Panc1 (cell line): ENCODE measurements around the gene IFRD1. TPM values are rescaled to one million over a fixed set of nuclear protein-coding genes. Genes with fewer than 3 reads are reported as not detected.

Source experiments
- ATAC-seq: fragments of 200-7000 bp; cut with Tn5 transposase; 2 replicates; pipeline ENCODE4 v1.9.1; 2020; ENCODE audit warnings: mild to moderate bottlenecking, moderate library complexity
- BruUV-seq: library from RNA; stranded (reverse); fragments of 400-500 nt; replicated peaks from 2 replicates; lab custom pipeline; 2021; lab: Mats Ljungman, UMichigan
- CTCF ChIA-PET: fragments of 300-600 bp; sonication (Branson Sonifier 250); formaldehyde crosslinking; loops from one replicate; lab custom pipeline; 2022; ENCODE audit warnings: antibody characterized with exemption; lab: Charles Lee
- POLR2A ChIA-PET: fragments of 300-600 bp; sonication (Branson Sonifier 250); formaldehyde crosslinking; loops from one replicate; lab custom pipeline; 2022; ENCODE audit warnings: antibody characterized with exemption; lab: Charles Lee
- DNase-seq: peaks from one replicate; pipeline ENCODE4 v3.0.0-alpha.2; 2010; ENCODE audit warnings: low read depth, low spot score
- H3K27ac ChIP-seq: 2 replicates; pipeline ENCODE4 v1.5.1; 2011; ENCODE audit warnings: mild to moderate bottlenecking, low read length, inconsistent platforms
- H3K27me3 ChIP-seq: fragments of 200-500 bp; sonication (Bioruptor generic); 2 replicates; pipeline ENCODE4 v1.6.0; 2014; ENCODE audit warnings: low read length, inconsistent platforms; ENCODE audit not compliant: control insufficient read depth, insufficient read depth
- H3K36me3 ChIP-seq: fragments of 200-500 bp; sonication (Bioruptor generic); 2 replicates; pipeline ENCODE4 v1.5.1; 2014; ENCODE audit warnings: inconsistent platforms, mild to moderate bottlenecking, low read length, moderate library complexity; ENCODE audit not compliant: control insufficient read depth, insufficient read depth
- H3K4me1 ChIP-seq: 2 replicates; pipeline ENCODE4 v1.5.1; 2011; ENCODE audit warnings: inconsistent platforms, mild to moderate bottlenecking, low read length, moderate library complexity; ENCODE audit not compliant: control insufficient read depth, insufficient read depth
- H3K4me3 ChIP-seq, 2 experiments: 2 replicates each; pipeline ENCODE4 v1.5.1; 2011 to 2012; ENCODE audit warnings: low read depth in 2 of 2, low read length in 2 of 2, mild to moderate bottlenecking in 2 of 2, inconsistent platforms in 1 of 2, moderate library complexity in 1 of 2
- H3K9me3 ChIP-seq: fragments of 200-500 bp; sonication (Bioruptor generic); 2 replicates; pipeline ENCODE4 v1.5.1; 2014; ENCODE audit warnings: low read depth, mild to moderate bottlenecking, inconsistent platforms, low read length, moderate library complexity; ENCODE audit not compliant: control insufficient read depth, insufficient read depth
- POLR2AphosphoS5 ChIP-seq: IDR thresholded peaks from 2 replicates; pipeline ENCODE4 v1.6.1; 2012; ENCODE audit warnings: mild to moderate bottlenecking, low read depth, low read length, moderate library complexity
- SIN3A ChIP-seq: IDR thresholded peaks from 2 replicates; pipeline ENCODE4 v1.6.1; 2012; ENCODE audit warnings: low read depth, mild to moderate bottlenecking, low read length, moderate library complexity, borderline replicate concordance; ENCODE audit not compliant: insufficient read depth
- TCF7L2 ChIP-seq: IDR thresholded peaks from 2 replicates; pipeline ENCODE4 v1.6.1; 2011; ENCODE audit warnings: mild to moderate bottlenecking, low read depth, low read length, inconsistent platforms
- in situ Hi-C: cut with HindIII; loops from 2 replicates; pipeline ENCODE4 v1.10.0; 2016; ENCODE audit warnings: low sequenced_read_pairs, low pct_unique_long_range_greater_than_20kb
- intact Hi-C: fragments of 100-400 bp; cut with micrococcal nuclease; formaldehyde crosslinking; loops from one replicate; pipeline ENCODE4 v1.10.0; 2022; ENCODE audit not compliant: unreplicated experiment
- total RNA-seq: library from RNA; stranded (reverse); gene quantifications from one replicate; pipeline ENCODE4 v1.2.1, GENCODE V29; 2021; ENCODE audit not compliant: unreplicated experiment
- TF ChIP-seq, protein P1 (sequence below), 2 experiments: IDR thresholded peaks; 2 replicates each; pipeline ENCODE4 v1.6.1; 2011 to 2012; ENCODE audit warnings: low read depth in 2 of 2, control low read depth in 1 of 2, low read length in 1 of 2, mild to moderate bottlenecking in 1 of 2, moderate library complexity in 1 of 2; ENCODE audit not compliant: insufficient read depth in 1 of 2
- TF ChIP-seq, protein P2 (sequence below): fragments of 450-650 bp; IDR thresholded peaks from 2 replicates; pipeline ENCODE4 v1.5.1; 2017; ENCODE audit warnings: mild to moderate bottlenecking

Gene IFRD1
- total RNA-seq, 1 experiment from 2014 or later, result 54.3 TPM

DNA sequence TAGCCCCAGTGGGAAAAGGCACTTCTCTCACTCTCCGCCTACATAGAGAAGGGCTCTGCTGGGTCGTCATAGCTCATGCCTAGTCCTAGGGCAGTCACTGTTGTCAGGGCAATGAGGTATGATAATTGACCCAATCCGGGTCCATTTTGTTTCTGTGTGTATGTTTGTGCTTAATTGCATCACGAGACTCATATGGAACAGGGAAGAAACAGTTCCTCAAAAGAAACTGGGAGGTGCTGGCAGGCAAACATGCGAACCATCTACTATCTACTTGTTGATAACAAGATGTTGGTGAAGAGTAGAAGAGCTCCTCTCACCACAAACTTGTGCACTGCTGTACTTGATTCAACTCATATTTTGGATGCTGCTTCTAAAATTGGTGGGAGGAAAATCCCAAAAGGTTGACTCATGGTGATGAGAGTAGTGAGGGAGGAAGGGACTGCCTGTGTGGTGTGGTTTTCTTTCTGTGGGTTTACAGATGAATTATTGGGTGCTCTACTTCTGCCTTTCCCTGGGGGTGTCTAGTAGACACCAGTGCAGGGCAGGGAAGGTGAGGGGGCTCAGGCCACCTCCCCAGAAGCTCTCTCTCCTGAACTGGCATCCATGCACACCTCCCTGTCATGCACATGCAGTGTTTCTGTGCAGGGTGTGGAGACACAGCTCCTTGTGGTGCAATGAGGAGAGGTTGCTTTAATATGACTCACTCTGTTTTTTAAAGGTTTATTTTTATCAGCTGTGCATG, 59.9 kb downstream of the IFRD1 start:
- TF ChIP-seq, protein P1, sequence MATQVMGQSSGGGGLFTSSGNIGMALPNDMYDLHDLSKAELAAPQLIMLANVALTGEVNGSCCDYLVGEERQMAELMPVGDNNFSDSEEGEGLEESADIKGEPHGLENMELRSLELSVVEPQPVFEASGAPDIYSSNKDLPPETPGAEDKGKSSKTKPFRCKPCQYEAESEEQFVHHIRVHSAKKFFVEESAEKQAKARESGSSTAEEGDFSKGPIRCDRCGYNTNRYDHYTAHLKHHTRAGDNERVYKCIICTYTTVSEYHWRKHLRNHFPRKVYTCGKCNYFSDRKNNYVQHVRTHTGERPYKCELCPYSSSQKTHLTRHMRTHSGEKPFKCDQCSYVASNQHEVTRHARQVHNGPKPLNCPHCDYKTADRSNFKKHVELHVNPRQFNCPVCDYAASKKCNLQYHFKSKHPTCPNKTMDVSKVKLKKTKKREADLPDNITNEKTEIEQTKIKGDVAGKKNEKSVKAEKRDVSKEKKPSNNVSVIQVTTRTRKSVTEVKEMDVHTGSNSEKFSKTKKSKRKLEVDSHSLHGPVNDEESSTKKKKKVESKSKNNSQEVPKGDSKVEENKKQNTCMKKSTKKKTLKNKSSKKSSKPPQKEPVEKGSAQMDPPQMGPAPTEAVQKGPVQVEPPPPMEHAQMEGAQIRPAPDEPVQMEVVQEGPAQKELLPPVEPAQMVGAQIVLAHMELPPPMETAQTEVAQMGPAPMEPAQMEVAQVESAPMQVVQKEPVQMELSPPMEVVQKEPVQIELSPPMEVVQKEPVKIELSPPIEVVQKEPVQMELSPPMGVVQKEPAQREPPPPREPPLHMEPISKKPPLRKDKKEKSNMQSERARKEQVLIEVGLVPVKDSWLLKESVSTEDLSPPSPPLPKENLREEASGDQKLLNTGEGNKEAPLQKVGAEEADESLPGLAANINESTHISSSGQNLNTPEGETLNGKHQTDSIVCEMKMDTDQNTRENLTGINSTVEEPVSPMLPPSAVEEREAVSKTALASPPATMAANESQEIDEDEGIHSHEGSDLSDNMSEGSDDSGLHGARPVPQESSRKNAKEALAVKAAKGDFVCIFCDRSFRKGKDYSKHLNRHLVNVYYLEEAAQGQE (IDR thresholded peaks at IDR 0.05; ENCODE audit: insufficient read depth in 1 of 2, low read depth in 2 of 2, low read length in 1 of 2), result no peak
- no peak for TF ChIP-seq SIN3A
- ATAC-seq, result no peak
- H3K4me1 ChIP-seq, result no peaks in the 10 kb centered on the region
- H3K27ac ChIP-seq, result no peak overlapping the region
- H3K9me3 ChIP-seq, result no peaks in the 10 kb centered on the region
- peaks cover 5% of the 10 kb centered on the region; the same call in 1 of the 2 replicates for H3K27me3 ChIP-seq
- intact Hi-C loops, result loop anchor here (10.0 kb wide), 1 partner anchor 1715 kb away; no protein-coding TSS in a partner anchor
- ChIA-PET CTCF (no interaction called here), POLR2A (interaction anchor here (0.7 kb wide), 1 partner anchor 93 kb away, joined by 4 read pairs; no protein-coding TSS in a partner anchor)
- in situ Hi-C loops, result no loop called here
- H3K36me3 ChIP-seq, result no peaks in the 10 kb centered on the region
- no peak overlapping the region for H3K4me3 ChIP-seq
- no peak for DNase-seq
- no TSS peak for BruUV-seq

DNA sequence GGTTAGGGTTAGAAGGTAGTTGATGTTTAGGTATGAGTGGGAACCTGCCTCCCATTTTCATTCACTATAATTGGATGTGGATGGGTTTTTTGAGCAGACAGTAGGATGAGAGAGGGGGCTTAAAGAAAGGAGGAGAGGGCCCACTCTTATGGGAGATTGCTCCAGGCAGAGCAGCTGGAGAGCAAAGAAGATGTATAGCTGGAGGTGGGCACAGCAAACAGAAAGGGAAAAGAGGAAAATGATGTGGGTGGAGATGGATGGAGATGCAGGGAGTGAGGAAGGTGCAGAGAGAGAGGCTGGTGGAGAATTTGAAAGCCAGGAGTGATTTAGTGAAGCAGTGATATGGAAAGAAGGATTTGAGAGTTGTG, 60.5 kb downstream of the IFRD1 start:
- H3K27ac ChIP-seq, result no peak overlapping the region
- H3K27me3 ChIP-seq, result peaks cover 8% of the 10 kb centered on the region; the same call in 1 of the 2 replicates
- H3K9me3 ChIP-seq, result no peaks in the 10 kb centered on the region
- no TSS peak for BruUV-seq
- ATAC-seq, result no peak
- intact Hi-C loops (loop anchor here (10.0 kb wide), 1 partner anchor 1716 kb away; no protein-coding TSS in a partner anchor), in situ Hi-C loops (no loop called here)
- no peak for DNase-seq
- TF ChIP-seq, protein P1 (IDR thresholded peaks at IDR 0.05; ENCODE audit: insufficient read depth in 1 of 2, low read depth in 2 of 2, low read length in 1 of 2), result no peak
- TF ChIP-seq, protein P2, sequence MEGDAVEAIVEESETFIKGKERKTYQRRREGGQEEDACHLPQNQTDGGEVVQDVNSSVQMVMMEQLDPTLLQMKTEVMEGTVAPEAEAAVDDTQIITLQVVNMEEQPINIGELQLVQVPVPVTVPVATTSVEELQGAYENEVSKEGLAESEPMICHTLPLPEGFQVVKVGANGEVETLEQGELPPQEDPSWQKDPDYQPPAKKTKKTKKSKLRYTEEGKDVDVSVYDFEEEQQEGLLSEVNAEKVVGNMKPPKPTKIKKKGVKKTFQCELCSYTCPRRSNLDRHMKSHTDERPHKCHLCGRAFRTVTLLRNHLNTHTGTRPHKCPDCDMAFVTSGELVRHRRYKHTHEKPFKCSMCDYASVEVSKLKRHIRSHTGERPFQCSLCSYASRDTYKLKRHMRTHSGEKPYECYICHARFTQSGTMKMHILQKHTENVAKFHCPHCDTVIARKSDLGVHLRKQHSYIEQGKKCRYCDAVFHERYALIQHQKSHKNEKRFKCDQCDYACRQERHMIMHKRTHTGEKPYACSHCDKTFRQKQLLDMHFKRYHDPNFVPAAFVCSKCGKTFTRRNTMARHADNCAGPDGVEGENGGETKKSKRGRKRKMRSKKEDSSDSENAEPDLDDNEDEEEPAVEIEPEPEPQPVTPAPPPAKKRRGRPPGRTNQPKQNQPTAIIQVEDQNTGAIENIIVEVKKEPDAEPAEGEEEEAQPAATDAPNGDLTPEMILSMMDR, result no peak
- no peak for TF ChIP-seq TCF7L2
- no peak for TF ChIP-seq POLR2AphosphoS5
- TF ChIP-seq SIN3A, result no peak
- ChIA-PET CTCF (no interaction called here), POLR2A (no interaction called here)
- no peak overlapping the region for H3K4me3 ChIP-seq
- no peaks in the 10 kb centered on the region for H3K4me1 ChIP-seq
- no peaks in the 10 kb centered on the region for H3K36me3 ChIP-seq
